HG02884 (cell line): ENCODE data around the gene SLC12A5.

ENCODE experiments used
- ATAC-seq: cut with Tn5 transposase; IDR thresholded peaks from one replicate; pipeline ENCODE4 v1.9.1; 2021; ENCODE audit warnings: mild to moderate bottlenecking, moderate library complexity; ENCODE audit not compliant: unreplicated experiment

SLC12A5 gene

DNA sequence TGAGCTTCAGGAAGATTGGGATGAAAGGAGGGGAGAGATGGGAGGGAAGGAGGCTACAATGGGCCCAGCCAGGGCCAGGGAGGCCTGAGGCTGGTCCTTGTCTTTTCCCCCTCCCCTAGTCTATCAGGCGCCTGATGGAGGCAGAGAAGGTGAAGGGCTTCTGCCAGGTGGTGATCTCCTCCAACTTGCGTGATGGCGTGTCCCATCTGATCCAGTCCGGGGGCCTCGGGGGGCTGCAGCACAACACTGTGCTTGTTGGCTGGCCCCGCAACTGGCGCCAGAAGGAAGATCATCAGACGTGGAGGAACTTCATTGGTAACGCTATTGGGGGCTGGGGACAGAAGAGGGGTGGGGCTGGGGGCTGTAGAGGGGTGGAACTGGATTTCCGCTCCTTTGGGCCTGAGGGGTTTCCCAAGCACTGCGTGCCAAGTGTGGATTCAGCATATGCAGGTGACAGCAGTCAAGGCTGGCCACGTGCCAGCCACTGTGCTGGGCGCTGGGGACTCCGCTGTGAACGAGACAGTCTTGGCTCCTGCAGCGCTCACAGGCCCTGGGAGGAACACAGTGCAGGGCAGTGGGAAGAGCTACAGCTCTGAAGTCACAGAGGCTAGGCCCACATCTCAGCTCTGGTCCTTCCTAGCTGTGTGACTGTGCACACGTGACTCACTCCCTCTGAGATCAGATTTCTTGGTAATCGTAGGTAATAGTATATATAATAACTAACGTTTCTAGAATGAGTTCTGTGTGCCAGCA lies 22.7 kb downstream of the SLC12A5 start:
- no peak for ATAC-seq

DNA sequence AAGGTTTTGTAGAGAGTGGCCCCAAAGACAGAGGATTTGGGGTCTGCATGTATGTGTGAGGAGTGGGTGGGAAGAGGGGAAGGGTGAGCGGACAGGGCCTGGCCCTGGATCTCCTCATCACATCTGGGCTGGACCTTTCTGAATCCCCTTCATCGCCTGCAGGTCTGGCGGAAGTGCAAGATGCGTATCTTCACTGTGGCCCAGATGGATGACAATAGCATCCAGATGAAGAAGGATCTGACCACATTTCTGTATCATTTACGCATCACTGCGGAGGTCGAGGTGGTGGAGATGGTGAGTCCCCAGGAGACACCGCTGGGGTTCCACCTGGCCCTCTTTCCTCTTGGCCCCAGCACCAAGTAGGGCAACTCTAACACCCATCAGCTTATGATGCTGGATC lies 24.4 kb downstream of the SLC12A5 start:
- ATAC-seq = no peak

DNA sequence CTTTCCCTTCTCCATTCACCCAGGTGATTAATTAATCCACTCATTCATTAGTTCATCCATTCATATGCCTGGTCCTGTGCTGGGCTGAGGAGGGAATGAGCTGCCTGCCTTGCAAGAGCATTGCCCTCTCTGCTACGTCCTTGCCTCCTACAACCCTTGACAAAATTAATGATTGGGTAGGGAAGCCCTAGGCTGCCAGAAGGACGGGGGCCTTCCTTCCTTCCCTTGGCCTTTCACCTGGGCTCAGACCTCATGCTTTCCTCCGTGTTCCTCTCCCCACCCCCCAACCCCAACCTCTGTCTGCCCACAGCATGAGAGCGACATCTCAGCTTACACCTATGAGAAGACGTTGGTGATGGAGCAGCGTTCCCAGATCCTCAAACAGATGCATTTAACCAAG lies 25.6 kb downstream of the SLC12A5 start:
- ATAC-seq = no peak

GRCh38 chr20:46055269-46055668 lies 26.3 kb downstream of the SLC12A5 start:
- ATAC-seq = no peak

- no peak for ATAC-seq
Observed at GRCh38 chr20:46056027-46056833, 27.2 kb downstream of the SLC12A5 start.

DNA sequence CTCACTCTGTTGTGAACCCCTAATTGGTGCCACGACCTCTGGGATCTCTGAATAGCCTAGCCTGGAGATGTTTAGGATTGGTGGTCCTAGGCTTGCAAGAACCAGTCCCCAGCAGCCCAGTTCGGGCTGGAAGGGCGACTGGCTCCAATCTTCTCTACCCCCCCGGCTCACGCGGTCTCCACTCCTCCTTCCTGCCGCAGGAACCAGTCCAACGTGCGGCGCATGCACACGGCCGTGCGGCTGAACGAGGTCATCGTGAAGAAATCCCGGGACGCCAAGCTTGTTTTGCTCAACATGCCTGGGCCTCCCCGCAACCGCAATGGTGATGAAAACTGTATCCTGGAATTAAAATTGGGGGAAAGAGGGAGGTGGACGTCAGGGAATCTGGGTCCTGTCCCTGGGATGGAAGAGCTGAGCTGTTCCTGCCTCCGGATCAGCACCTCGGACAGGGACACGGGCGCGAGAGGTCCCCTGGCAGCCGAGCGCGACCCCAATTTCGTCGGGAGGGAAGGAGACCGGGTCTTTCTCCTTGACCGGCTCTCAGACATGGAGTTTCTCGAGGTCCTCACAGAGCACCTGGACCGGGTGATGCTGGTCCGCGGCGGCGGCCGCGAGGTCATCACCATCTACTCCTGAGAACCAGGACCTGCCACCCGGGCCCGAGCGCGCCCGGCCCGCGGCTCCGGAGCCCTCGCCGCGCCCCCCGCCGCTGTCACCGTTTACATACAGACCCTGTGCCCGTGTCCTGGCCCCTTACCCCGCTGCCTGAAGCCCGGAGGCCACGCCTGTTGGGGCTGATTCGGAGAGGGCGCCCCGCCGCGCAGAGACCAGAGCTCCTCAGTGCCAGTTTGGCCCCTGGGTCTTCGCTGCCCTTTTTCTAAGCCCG lies 28.2 kb downstream of the SLC12A5 start:
- no peak for ATAC-seq

DNA sequence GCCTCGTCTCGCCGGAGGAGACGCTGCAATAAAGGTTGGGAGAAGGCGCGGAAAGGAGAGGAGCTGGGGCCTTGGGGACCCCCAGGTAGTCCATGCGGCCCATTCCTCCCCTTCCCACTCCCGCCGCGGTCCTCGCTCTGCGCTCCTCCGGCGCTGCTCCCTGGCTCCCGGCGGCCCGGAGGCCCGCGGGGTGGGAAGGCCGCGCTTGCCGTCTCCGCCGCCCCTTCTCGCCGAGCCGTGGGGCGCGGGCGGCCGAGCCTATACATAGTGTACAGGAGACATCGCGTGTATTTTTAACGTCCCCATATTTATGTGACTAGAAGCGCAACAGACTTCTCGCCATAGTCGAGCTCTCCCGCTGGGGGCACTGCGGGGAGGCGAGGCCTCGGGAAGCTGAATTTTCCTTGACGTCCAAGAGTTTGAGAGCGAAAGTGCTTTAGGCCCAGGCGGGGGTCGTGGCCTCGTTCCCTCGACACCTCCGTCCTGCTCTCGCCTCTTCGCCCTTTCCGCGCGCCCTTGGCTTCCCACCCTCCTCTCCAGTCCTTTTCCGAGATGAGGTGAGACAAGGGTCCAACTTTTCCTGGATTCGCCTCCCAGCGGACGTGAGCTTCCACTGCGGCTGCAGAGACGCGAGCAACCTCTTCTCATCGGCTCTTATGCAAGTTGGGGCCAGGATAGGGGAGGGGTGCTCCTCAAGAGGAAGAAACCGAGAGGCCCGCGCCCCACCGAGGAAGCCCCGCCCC lies 29.0 kb downstream of the SLC12A5 start:
- ATAC-seq = no peak

GRCh38 chr20:46058599-46059281 lies 29.7 kb downstream of the SLC12A5 start:
- ATAC-seq = no peak

DNA sequence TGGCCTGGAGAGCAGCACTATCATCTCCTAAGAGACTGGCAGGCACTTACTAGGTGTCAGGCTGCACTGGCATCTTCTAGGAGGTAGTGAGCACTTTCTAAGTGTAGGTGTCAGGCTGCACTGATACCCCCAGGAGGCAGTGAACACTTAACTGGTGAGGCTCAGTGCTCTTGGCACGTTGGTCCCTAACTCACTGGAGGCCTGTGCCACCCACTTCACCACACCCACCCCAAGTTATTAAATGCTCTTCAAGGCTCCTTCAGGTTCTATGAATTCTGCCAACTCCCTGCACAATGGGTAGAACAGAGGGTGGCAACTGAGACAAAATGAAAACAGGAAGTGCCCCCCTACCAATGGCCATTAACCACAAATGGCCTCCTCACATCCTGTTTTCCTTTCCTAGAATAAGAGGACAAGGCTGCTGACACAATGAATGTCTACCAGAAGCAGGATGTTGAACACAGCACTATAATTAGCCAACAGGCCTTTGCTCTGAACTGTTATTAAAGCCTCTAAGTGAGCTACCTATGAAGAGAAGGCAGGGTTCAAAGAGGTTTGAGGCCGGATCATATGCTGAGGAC lies 31.4 kb downstream of the SLC12A5 start:
- no peak for ATAC-seq

DNA sequence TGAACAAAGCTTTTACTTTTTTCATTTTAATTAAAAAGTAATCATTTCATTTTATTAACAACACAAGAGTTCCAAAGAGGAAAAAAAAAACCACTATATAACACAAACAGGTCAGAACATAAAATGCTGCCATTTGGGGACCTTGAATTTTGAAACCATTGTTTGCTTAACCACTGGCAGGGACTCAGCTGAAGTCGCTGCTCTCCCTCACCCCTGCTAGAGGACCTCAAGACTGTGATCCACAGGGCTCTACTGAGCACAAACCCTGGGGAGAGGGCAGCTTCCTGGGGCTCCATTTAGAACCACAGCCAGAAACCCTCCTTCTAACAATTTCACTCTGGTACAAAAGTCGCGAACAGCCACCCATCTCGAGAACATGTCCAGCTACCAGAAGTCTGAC lies 32.0 kb downstream of the SLC12A5 start:
- no peak for ATAC-seq

DNA sequence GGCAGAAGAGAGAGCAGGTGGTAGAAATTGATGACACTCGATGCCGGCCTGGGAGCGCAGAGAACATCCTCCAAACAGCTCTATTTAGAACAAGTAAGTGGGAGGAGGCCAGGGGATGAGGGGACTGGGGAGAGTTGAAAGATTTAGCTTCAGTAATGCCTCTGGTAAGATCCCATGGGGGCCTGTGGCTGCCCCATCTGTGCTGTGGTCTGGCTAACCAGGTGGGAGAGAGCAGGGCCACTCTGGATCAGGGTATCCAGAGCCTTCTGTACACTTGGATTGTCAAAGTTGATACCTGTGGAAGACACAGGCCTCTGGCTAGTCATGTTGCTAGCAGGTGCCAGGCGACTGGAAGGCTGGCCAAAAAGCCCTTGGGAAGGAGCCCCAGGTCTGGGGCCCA lies 33.1 kb downstream of the SLC12A5 start:
- no peak for ATAC-seq

- ATAC-seq = no peak
Observed at GRCh38 chr20:46062621-46063020, 33.6 kb downstream of the SLC12A5 start.

- no peak for ATAC-seq
Observed at GRCh38 chr20:46063151-46063550, 34.1 kb downstream of the SLC12A5 start.

DNA sequence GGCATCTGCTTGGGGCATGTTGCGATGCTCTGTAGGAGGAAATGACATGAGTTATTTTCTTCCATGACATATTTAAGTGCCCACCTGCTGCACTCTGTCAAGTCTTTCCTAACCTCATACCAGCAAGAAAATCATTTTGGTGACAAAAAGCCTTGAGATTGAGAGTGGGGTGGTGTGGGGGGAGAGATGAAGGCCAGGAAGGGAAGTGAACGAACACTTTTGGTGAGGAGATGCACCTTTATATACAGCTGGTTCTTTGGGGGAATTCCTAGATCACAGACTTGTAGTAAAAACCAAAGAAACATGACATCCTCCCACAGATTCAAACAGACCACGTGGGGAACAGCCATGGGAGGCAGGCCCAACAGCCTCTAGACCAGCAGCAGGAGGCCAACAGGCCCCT lies 34.6 kb downstream of the SLC12A5 start:
- no peak for ATAC-seq

DNA sequence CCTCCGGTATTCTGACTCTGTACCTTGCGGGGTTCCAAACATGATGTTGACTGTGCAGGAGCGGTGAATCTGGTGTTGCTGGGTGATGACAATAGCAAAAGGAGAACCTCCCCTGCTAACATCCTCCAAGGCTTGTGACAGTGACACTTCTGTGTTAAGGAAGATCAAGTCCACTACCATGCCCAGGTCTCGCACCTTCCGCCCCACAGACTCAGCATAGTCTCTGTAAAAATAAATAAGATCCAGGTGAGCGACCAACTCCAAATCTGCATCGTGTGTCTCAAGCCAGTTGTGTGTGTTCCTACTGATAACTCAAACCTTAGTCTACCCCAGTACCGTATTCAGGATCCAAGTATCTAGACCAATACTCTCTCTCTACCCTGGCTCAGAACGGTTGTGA lies 36.0 kb downstream of the SLC12A5 start:
- ATAC-seq = no peak

GRCh38 chr20:46065691-46066090 lies 36.7 kb downstream of the SLC12A5 start:
- no peak for ATAC-seq

DNA sequence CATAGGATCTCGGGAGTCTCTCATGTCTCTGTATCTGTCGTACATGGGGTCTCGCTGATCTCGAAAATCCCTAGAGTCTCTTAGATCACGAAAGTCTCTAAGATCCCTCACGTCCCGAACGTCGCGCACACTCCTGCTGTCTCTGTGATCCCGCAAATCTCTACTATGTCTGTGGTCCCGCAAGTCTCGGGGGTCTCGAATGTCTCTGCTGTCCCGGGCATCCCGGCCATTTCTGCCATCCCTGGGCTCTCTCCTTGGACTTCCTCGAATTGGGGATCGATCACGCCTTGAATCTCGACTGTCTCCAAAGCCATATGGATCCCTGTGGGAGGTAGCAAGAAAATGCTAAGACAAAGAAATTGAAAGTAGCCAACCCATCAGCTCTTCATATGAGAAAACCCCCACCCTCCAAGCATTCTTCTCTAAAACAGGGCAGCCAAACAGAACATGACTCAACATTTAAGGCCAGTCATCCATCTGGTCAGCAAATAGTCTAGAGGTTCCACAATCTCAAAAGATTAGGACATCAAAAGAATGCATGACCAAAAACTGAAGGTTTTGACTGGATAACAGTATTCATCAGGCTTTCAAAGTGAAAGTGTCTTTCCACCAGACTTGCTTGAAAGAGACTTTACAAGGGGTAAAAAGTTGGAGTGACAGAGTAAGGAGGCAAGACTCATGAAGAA lies 41.3 kb downstream of the SLC12A5 start:
- ATAC-seq = no peak

GRCh38 chr20:46071573-46071972 lies 42.6 kb downstream of the SLC12A5 start:
- ATAC-seq = no peak

GRCh38 chr20:46073024-46073423 lies 44.0 kb downstream of the SLC12A5 start:
- ATAC-seq = no peak
